HepG2 (cell line): ENCODE data around the gene ACSS1. TPM values are rescaled to one million over a fixed set of nuclear protein-coding genes. Genes with fewer than 3 reads are reported as not detected.

ENCODE experiments used
- ATAC-seq: fragments of 200-7000 bp; cut with Tn5 transposase; 3 replicates; pipeline ENCODE4 v1.9.1; 2020; ENCODE audit warnings: mild to moderate bottlenecking, moderate library complexity
- BruUV-seq: library from RNA; stranded (reverse); fragments of 400-500 nt; replicated peaks from 2 replicates; lab custom pipeline; 2021; lab: Mats Ljungman, UMichigan
- CTCF ChIA-PET: fragments of 300-600 bp; formaldehyde crosslinking; extraction: SDS; loops from one replicate; lab custom pipeline; 2021; ENCODE audit warnings: low total read pairs, inconsistent platforms, low intra/inter-chr PET ratio; lab: Yijun Ruan, JAX
- POLR2A ChIA-PET: fragments of 350-600 bp; sonication (Branson Sonifier 250); formaldehyde crosslinking; loops from one replicate; lab custom pipeline; 2020; ENCODE audit warnings: antibody characterized with exemption, inconsistent platforms; lab: Yijun Ruan, JAX
- DNase-seq: peaks from one replicate; pipeline ENCODE4 v3.0.0-alpha.2; 2015; ENCODE audit warnings: low spot score
- FAIRE-seq: peaks from 3 replicates; lab custom pipeline; 2011; peaks lifted over from hg19 to GRCh38; lab: Jason Lieb, UNC
- H2AFZ ChIP-seq: one replicate; pipeline ENCODE4 v1.6.1; 2011; ENCODE audit warnings: low read length, inconsistent platforms
- H3K27ac ChIP-seq: fragments of 300-600 bp; 3 replicates; pipeline ENCODE4 v1.8.0; 2011; ENCODE audit warnings: mixed run types, mild to moderate bottlenecking, mixed read lengths, low read length, inconsistent platforms; ENCODE audit not compliant: insufficient read depth; ENCODE audit errors: extremely low read length
- H3K27me3 ChIP-seq, 2 experiments: fragments of 200-600 bp in 1 of 2; 2 replicates in 1 of 2; 3 replicates in 1 of 2; pipeline versions ENCODE4 v1.6.0 to v1.8.0; 2011; ENCODE audit warnings: low read length in 2 of 2, mild to moderate bottlenecking in 2 of 2, moderate library complexity in 2 of 2, inconsistent platforms in 1 of 2; ENCODE audit not compliant: insufficient read depth in 2 of 2, control insufficient read depth in 1 of 2
- H3K36me3 ChIP-seq, 2 experiments: fragments of 200-600 bp in 1 of 2; replicated peaks in 1 of 2; 2 replicates in 1 of 2; 3 replicates in 1 of 2; pipeline versions ENCODE4 v1.5.1 to v1.8.0; 2011; ENCODE audit warnings: low read length in 2 of 2, inconsistent platforms in 1 of 2; ENCODE audit not compliant: insufficient read depth in 2 of 2, control insufficient read depth in 1 of 2
- H3K4me1 ChIP-seq: 2 replicates; pipeline ENCODE4 v1.5.1; 2012; ENCODE audit warnings: low read length, inconsistent platforms; ENCODE audit not compliant: insufficient read depth
- H3K4me2 ChIP-seq: 2 replicates; pipeline ENCODE4 v1.6.0; 2011; ENCODE audit warnings: low read depth, low read length, inconsistent platforms
- H3K4me3 ChIP-seq, 3 experiments: fragments of 200-600 bp in 1 of 3; sonication (generic), shearing (Covaris generic) in 1 of 3; replicated peaks in 1 of 3; 2 replicates each; pipeline ENCODE4 v1.5.1; 2011 to 2016; ENCODE audit warnings: low read length in 3 of 3, inconsistent platforms in 2 of 3, low read depth in 2 of 3, mild to moderate bottlenecking in 2 of 3, control low read depth in 1 of 3, mixed read lengths in 1 of 3; ENCODE audit not compliant: insufficient read depth in 1 of 3
- H3K79me2 ChIP-seq: one replicate; pipeline ENCODE4 v1.6.1; 2011; ENCODE audit warnings: low read length, inconsistent platforms; ENCODE audit not compliant: insufficient read depth
- H3K9ac ChIP-seq: 2 replicates; pipeline ENCODE4 v1.6.0; 2011; ENCODE audit warnings: mild to moderate bottlenecking, low read depth, low read length, inconsistent platforms; ENCODE audit not compliant: insufficient read depth
- H3K9me3 ChIP-seq: 2 replicates; pipeline ENCODE4 v1.5.1; 2012; ENCODE audit warnings: mild to moderate bottlenecking, low read length
- H4K20me1 ChIP-seq: 2 replicates; pipeline ENCODE4 v1.6.0; 2011; ENCODE audit warnings: inconsistent platforms, mild to moderate bottlenecking, low read length, moderate library complexity; ENCODE audit not compliant: insufficient read depth
- RFXAP ChIP-seq: sonication (generic); formaldehyde crosslinking; IDR thresholded peaks from 2 replicates; pipeline ENCODE4 v1.4.0; 2020; ENCODE audit warnings: missing genetic modification reagents, borderline replicate concordance
- ZFP41 ChIP-seq: sonication (generic); formaldehyde crosslinking; IDR thresholded peaks from 2 replicates; pipeline ENCODE4 v1.4.0; 2020; ENCODE audit warnings: mild to moderate bottlenecking, missing genetic modification reagents, borderline replicate concordance
- ZNF263 ChIP-seq: sonication (generic); formaldehyde crosslinking; IDR thresholded peaks from 2 replicates; pipeline ENCODE4 v1.4.0; 2020; ENCODE audit warnings: missing genetic modification reagents
- ZNF543 ChIP-seq: sonication (generic); formaldehyde crosslinking; IDR thresholded peaks from 2 replicates; pipeline ENCODE4 v1.4.0; 2020; ENCODE audit warnings: mild to moderate bottlenecking, missing genetic modification reagents
- ZNF556 ChIP-seq: sonication (generic); formaldehyde crosslinking; IDR thresholded peaks from 2 replicates; pipeline ENCODE4 v1.4.0; 2020; ENCODE audit warnings: mild to moderate bottlenecking, missing genetic modification reagents, borderline replicate concordance
- WGBS: methylation state at CpG from one replicate; pipeline ENCODE4 v1.1.6; 2017; ENCODE audit warnings: low lambda C conversion rate; 5-methylcytosine and 5-hydroxymethylcytosine counted together
- in situ Hi-C: cut with HindIII; loops from 2 replicates; pipeline ENCODE4 v1.10.0; 2017; ENCODE audit warnings: low pct_unique_long_range_greater_than_20kb; ENCODE audit not compliant: extremely low pct_ligation_motif_present
- intact Hi-C: fragments of 100-400 bp; cut with micrococcal nuclease; formaldehyde crosslinking; loops from one replicate; pipeline ENCODE4 v1.10.0; 2022; ENCODE audit not compliant: unreplicated experiment
- polyA plus RNA-seq, 8 experiments: library from polyadenylated mRNA; depleted of rRNA in 3 of 8; stranded (reverse) in 7 of 8; unstranded in 1 of 8; fragments of >200 nt; fragmentation: Illumina TruSeq in 4 of 8; extraction: Trizol in 4 of 8; gene quantifications; 2 replicates each; pipeline versions ENCODE4 v1.2.1 to v1.2.3, GENCODE V29; 2011 to 2016; ENCODE audit warnings: low read depth in 4 of 8, missing spikeins in 1 of 8, mixed read lengths in 1 of 8; ENCODE audit not compliant: insufficient read depth in 1 of 8
- total RNA-seq, 5 experiments: library from RNA; depleted of rRNA; stranded (reverse); fragments of >200 nt; fragmentation: Illumina TruSeq; extraction: Trizol; gene quantifications; 2 replicates each; pipeline ENCODE4 v1.2.3, GENCODE V29; 2016; ENCODE audit warnings: low read depth in 1 of 5
- TF ChIP-seq, protein P1 (sequence below): sonication (generic); formaldehyde crosslinking; IDR thresholded peaks from 2 replicates; pipeline ENCODE4 v1.5.0; 2020; ENCODE audit warnings: missing genetic modification reagents
- TF ChIP-seq, protein P2 (sequence below): IDR thresholded peaks from 2 replicates; pipeline ENCODE4 v1.6.1; 2018; ENCODE audit warnings: missing genetic modification reagents
- TF ChIP-seq, protein P3 (sequence below): sonication (generic); formaldehyde crosslinking; IDR thresholded peaks from 2 replicates; pipeline ENCODE4 v1.4.0; 2020; ENCODE audit warnings: low read depth, mild to moderate bottlenecking, missing genetic modification reagents

ACSS1 gene
- total and polyA plus RNA-seq, 2 of the 13 experiments (the other 11 are each of a cell fraction or from before 2014, with no cell fraction given): 15.2 to 41.6 TPM

DNA sequence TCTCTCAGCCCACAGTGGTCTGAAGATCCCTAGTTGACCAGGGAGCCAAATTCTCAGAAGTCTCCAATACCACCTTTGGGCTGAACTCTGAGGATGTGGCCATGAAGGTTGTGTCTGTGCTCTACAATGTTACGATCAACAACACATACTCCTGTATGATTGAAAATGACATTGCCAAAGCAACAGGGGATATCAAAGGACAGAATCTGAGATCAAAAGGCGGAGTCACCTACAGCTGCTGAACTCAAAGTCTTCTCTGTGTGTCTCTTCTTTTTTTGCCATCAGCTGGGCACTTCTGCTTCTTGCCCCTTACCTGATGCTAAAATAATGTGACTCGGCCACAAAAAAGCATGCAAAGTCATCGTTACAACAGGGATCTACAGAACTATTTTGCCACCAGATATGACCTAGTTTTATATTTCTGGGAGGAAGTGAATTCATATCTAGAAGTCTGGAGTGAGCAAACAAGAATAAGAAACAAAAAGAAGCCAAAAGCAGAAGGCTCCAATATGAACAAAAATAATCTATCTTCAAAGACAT is 41.7 kb upstream of the ACSS1 start:
- no peak for TF ChIP-seq ZNF556 (CRISPR knock-in tag)
- TF ChIP-seq, protein P1, sequence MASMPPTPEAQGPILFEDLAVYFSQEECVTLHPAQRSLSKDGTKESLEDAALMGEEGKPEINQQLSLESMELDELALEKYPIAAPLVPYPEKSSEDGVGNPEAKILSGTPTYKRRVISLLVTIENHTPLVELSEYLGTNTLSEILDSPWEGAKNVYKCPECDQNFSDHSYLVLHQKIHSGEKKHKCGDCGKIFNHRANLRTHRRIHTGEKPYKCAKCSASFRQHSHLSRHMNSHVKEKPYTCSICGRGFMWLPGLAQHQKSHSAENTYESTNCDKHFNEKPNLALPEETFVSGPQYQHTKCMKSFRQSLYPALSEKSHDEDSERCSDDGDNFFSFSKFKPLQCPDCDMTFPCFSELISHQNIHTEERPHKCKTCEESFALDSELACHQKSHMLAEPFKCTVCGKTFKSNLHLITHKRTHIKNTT (CRISPR knock-in tag): no peak
- no peak for TF ChIP-seq ZNF263 (CRISPR knock-in tag)
- TF ChIP-seq ZNF543 (CRISPR knock-in tag): no peak
- TF ChIP-seq ZFP41 (CRISPR knock-in tag): no peak
- no peak for TF ChIP-seq RFXAP (CRISPR knock-in tag)
- TF ChIP-seq, protein P2, sequence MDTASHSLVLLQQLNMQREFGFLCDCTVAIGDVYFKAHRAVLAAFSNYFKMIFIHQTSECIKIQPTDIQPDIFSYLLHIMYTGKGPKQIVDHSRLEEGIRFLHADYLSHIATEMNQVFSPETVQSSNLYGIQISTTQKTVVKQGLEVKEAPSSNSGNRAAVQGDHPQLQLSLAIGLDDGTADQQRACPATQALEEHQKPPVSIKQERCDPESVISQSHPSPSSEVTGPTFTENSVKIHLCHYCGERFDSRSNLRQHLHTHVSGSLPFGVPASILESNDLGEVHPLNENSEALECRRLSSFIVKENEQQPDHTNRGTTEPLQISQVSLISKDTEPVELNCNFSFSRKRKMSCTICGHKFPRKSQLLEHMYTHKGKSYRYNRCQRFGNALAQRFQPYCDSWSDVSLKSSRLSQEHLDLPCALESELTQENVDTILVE (CRISPR knock-in tag): no peak
- TF ChIP-seq, protein P3, sequence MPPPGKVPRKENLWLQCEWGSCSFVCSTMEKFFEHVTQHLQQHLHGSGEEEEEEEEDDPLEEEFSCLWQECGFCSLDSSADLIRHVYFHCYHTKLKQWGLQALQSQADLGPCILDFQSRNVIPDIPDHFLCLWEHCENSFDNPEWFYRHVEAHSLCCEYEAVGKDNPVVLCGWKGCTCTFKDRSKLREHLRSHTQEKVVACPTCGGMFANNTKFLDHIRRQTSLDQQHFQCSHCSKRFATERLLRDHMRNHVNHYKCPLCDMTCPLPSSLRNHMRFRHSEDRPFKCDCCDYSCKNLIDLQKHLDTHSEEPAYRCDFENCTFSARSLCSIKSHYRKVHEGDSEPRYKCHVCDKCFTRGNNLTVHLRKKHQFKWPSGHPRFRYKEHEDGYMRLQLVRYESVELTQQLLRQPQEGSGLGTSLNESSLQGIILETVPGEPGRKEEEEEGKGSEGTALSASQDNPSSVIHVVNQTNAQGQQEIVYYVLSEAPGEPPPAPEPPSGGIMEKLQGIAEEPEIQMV (CRISPR knock-in tag): no peak
- no TSS peak for BruUV-seq
- Histone ChIP-seq H4K20me1 (no peaks in the 10 kb centered on the region), H3K4me2 (no peak overlapping the region), H3K9ac (no peak overlapping the region), H2AFZ (no peak overlapping the region), H3K27ac (no peak overlapping the region), H3K79me2 (no peaks in the 10 kb centered on the region), H3K36me3 (no peaks in the 10 kb centered on the region), H3K9me3 (no peaks in the 10 kb centered on the region), H3K4me1 (peaks cover 21% of the 10 kb centered on the region), H3K27me3 (peaks cover 0 to 9% of the 10 kb centered on the region in 2 experiments; a peak in 1 of 5 replicates), H3K4me3 (no peak overlapping the region)
- intact Hi-C loops (no loop called here), in situ Hi-C loops (no loop called here)
- ChIA-PET CTCF (no interaction called here), POLR2A (no interaction called here)
- FAIRE-seq: no peak
- no peak for ATAC-seq
- DNase-seq: no peak
- 29% methylated on average over 4 of the region's 4 CpGs for WGBS
